GM12865 (cell line): ENCODE data around the gene CGB5.
"Not testable (repeated sequence)": the region's sequence is repeated elsewhere in the genome, so short reads cannot be mapped to it uniquely, and the experiment has no call there.

Source experiments
- DNase-seq: peaks from one replicate; pipeline ENCODE4 v3.0.0; 2010; ENCODE audit warnings: low read depth
- H3K4me3 ChIP-seq: 2 replicates; pipeline ENCODE4 v1.5.1; 2011; ENCODE audit warnings: mild to moderate bottlenecking, low read depth, low read length, control low read depth
- TF ChIP-seq, protein P1 (sequence below): IDR thresholded peaks from 2 replicates; pipeline ENCODE4 v1.5.1; 2011; ENCODE audit warnings: low read length, control low read depth, low read depth, inconsistent platforms; ENCODE audit not compliant: insufficient read depth; ENCODE audit errors: missing control alignments

Gene CGB5

DNA sequence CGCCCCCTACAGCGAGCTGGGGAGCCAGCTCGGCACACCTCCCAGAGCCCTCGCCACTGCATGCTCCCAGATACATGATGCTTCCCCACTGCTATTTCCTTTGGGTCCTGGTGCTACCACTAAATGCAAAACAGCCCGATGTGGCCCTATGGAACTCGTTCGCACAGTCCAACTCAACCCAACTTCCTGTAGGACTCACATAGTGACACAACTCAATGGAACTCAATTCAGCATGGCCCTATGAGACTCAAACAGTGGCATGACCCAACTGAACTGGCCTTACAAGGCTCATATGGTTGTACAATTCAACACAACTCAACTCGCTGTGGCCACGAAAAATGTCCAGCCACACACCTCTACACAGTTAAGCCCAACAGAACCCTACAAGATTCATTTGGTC, 25.4 kb downstream of the CGB5 start:
- no peak overlapping the region for H3K4me3 ChIP-seq
- DNase-seq, result no peak
- TF ChIP-seq, protein P1, sequence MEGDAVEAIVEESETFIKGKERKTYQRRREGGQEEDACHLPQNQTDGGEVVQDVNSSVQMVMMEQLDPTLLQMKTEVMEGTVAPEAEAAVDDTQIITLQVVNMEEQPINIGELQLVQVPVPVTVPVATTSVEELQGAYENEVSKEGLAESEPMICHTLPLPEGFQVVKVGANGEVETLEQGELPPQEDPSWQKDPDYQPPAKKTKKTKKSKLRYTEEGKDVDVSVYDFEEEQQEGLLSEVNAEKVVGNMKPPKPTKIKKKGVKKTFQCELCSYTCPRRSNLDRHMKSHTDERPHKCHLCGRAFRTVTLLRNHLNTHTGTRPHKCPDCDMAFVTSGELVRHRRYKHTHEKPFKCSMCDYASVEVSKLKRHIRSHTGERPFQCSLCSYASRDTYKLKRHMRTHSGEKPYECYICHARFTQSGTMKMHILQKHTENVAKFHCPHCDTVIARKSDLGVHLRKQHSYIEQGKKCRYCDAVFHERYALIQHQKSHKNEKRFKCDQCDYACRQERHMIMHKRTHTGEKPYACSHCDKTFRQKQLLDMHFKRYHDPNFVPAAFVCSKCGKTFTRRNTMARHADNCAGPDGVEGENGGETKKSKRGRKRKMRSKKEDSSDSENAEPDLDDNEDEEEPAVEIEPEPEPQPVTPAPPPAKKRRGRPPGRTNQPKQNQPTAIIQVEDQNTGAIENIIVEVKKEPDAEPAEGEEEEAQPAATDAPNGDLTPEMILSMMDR, result no peak

DNA sequence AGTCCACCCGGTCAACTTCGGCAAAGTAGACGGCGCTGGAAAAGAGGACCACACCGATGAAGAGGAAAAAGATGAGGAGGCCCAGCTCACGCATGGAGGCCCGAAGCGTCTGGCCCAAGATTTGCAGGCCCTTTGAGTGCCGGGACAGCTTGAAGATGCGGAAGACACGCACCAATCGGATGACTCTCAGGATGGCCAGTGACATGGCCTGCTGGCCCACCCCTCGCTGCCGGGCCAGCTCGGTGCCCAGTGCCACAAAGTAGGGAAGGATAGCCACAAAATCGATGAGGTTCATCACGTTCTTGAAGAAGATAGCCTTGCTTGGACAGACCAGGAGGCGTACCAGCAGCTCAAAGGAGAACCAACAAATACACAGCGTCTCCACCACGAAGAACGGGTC, 26.8 kb downstream of the CGB5 start:
- TF ChIP-seq, protein P1, result no peak
- no peak for DNase-seq
- no peak overlapping the region for H3K4me3 ChIP-seq

DNA sequence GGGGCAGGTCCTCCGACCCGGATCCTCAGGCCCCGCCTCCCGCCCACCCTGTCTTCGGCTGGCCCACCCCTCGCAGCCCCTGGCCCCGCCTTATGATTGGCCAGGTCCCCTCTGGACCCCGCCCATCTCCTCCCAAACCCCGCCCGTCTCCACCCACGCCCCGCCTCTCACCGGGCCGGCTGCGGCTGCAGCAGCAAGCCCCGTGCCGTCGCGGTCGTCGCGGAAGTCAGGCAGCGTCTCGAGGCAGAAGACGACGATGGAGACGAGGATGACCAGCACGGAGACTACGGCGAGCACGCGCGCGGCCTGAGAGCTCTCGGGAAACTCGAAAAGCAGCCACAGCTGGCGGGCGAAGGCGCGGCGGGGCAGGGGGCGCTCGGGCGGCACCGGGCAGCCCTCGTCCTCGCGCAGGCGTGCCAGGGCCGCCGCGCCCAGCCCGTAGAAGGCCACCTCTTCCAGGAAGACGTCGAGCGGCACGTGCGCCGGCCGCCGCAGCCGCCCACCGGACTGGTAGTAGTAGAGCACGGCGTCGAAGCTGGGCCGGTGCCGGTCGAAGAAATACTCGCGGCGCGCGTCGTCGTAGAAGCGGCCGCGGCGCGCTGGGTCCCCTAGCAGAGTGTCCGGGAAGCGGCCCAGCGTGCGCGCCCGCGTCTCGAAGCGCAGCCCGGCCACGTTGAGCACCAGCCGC, 28.4 kb downstream of the CGB5 start:
- no peak overlapping the region for H3K4me3 ChIP-seq
- no peak for DNase-seq
- TF ChIP-seq, protein P1, result no peak

DNA sequence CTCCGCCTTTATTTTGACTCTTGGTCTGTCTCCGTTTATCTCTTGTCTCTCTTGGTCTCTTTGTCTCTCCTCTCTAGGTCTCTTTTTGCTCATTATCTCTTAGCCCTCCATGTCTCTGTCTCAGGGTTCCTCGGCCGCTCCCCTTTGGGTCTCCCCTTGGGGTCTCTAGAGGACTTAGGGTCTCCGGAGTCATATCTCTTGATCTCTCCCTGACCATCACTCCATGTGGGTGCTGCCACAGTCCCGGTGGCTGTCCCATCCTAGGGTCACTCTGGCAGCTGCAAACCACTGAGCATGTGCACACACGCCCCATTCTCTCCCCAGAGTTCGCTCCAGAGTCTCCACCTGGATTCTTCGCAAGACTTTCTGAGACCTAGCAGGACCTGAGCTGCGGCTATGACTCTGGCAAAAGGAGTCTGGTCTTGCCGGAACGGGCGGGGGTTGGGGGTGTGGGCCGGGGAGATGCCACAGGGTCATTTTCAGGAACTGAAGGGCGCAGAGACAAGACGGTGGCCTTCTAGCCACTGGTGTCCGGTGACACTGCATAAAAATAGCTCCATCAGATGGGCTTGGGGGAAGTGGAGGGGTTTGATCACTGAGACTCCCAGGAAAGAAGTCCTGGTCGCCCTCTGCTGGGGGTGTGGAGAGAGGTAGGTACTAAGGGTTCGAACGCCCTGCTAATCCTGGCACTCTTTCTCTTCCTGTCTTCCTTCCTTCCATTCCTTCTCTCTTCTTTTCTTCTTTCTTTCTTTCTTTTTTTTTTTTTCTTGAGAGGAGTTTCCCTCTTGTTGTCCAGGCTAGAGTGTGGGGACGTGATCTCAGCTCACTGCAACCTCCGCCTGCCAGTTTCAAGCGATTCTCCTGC, 30.1 kb downstream of the CGB5 start:
- no peak overlapping the region for H3K4me3 ChIP-seq
- no peak for DNase-seq

DNA sequence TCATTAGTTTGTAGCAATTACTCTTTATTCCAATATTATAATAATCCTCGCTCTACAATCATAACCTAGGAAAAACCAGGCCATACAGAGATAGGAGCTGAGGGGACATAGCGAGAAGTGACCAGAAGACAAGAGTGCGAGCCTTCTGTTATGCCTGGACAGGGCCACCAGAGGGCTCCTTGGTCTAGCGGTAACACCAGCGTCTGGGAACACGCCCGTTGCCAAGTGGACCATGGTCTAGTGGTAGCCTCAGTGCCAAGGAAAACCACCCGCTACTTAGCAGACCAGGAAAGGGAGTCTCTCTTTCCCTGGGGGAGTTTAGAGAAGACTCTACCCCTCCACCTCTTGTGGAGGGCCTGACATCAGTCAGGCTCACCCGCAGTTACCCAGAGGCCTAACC, 31.2 kb downstream of the CGB5 start:
- H3K4me3 ChIP-seq, result not testable (repeated sequence)
- DNase-seq, result peak; percentile 33
- TF ChIP-seq, protein P1, result peak; percentile 49

More for the DNA sequence above, 30.1 kb downstream of the CGB5 start:
- TF ChIP-seq, protein P1, result peak; percentile 15

DNA sequence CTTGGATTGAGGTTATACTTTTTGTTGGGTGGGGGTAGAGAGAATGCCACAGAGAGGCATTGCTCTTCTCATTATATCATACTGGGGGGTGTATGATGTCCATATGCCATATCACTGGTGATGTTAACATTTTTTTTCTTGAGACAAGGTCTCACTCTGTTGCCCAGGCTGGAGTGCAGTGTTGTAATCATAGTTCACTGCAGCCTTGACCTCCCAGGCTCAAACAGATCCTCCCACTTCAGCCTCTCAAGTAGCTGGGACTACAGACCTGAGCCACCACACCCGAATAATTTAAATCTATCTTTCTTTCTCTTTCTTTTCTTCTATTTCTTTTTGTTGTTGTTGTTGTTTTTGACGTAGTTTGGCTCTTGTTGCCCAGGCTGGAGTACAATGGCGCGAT, 36.7 kb downstream of the CGB5 start:
- TF ChIP-seq, protein P1, result no peak
- H3K4me3 ChIP-seq, result no peak overlapping the region

More for the DNA sequence above, 36.7 kb downstream of the CGB5 start:
- DNase-seq, result no peak
